Rectal smooth muscle tissue (tissue), 1 donor: ENCODE results near the gene ANGPT4.
"Not testable (repeated sequence)": the region's sequence is repeated elsewhere in the genome, so short reads cannot be mapped to it uniquely, and the experiment has no call there.

Source experiments
- H3K27ac ChIP-seq: one replicate; pipeline ENCODE4 v1.7.0; 2013; ENCODE audit warnings: low read depth, low read length, inconsistent platforms
- H3K27me3 ChIP-seq: one replicate; pipeline ENCODE4 v1.7.0; 2013; ENCODE audit warnings: low read length; ENCODE audit not compliant: control insufficient read depth, insufficient read depth
- H3K36me3 ChIP-seq: one replicate; pipeline ENCODE4 v1.7.0; 2013; ENCODE audit warnings: low read length; ENCODE audit not compliant: control insufficient read depth, insufficient read depth
- H3K4me1 ChIP-seq: one replicate; pipeline ENCODE4 v1.7.0; 2013; ENCODE audit warnings: low read length; ENCODE audit not compliant: control insufficient read depth, insufficient read depth
- H3K4me3 ChIP-seq: one replicate; pipeline ENCODE4 v1.7.0; 2013; ENCODE audit warnings: low read length
- H3K9ac ChIP-seq: one replicate; pipeline ENCODE4 v1.7.0; 2013; ENCODE audit warnings: low read length

The ANGPT4 gene

DNA sequence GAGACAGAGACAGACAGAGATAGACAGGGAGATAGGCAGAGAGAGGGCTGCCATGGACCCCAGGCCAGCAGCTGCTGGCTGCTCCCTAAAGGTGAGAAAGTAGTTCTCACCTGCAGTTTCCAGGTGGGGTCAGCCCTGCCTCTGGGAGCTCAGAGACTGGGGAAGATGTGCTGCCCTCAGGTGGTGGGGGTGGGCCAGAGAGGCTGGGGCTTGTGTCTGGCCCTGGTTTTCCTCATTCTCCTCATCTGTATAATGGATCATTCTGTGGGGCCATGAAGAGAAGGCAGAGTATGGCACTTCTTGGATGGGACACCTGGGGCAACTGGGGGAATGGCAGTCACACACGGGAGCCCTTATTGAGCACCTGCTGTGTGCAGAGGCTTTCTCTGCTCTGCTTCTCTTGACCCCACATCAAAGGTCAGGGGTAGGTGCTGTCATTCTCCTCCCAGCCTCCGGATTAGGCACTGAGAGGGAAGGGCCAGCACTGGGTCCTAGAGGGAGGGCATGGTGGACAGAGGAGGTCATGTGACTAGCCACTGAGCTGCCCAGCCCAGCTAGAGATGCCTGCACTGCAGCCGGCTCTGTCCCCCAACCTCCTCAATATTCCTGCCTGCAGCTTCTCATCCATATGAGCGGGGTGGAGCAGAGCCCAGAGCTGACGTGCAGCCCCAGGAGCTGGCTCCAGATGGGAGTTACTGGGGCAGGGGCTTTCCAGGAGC lies 4.1 kb downstream of the ANGPT4 start:
- H3K4me3 ChIP-seq: no peak overlapping the region
- no peak overlapping the region for H3K9ac ChIP-seq
- H3K27me3 ChIP-seq: no peaks in the 10 kb centered on the region
- no peaks in the 10 kb centered on the region for H3K4me1 ChIP-seq
- H3K27ac ChIP-seq: no peak overlapping the region
- H3K36me3 ChIP-seq: no peaks in the 10 kb centered on the region

DNA sequence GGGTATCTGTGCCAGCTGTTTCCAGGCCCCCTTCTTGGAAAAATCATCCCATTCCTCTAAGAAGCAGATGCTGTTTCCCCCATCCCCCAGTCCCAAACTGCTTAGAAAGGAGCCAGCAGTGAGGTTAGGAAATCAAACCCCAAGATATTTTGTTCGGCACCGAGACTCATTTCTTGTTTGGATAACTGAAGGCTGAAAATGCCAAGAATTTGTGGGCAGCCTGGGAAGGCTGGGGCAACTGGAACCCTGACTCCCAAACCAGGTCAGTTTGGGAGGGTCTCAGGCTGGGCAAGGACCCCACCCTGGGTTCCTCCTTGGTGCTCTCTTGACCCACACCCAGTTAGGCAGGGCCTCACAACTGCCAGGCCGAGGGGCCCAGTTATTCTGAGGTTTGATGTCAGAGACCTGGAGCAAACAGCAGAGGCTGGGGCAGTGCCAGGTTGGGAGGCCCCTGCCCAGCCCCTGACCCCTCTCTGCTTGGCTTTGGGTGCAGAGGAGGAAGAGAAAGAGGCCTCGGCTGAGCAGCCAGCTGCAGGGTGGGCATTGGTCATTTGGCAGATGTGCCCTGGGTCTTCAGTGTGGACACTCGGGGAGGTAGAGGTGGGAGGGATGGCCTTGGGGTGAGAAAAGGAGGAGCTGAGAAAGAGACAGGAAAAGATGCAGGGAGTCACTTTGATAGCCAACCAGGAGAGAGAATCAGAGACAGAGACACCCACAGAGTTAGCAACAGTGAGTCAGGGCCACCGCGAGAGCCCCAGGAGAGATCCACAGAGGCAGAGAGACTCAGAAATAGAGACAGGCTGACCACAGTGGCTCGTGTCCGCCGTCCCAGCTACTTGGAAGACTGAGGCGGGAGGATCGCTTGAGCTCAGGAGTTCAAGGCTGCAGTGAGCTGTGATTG lies 5.0 kb downstream of the ANGPT4 start:
- Histone ChIP-seq H3K27ac (no peak overlapping the region), H3K4me3 (no peak overlapping the region)

DNA sequence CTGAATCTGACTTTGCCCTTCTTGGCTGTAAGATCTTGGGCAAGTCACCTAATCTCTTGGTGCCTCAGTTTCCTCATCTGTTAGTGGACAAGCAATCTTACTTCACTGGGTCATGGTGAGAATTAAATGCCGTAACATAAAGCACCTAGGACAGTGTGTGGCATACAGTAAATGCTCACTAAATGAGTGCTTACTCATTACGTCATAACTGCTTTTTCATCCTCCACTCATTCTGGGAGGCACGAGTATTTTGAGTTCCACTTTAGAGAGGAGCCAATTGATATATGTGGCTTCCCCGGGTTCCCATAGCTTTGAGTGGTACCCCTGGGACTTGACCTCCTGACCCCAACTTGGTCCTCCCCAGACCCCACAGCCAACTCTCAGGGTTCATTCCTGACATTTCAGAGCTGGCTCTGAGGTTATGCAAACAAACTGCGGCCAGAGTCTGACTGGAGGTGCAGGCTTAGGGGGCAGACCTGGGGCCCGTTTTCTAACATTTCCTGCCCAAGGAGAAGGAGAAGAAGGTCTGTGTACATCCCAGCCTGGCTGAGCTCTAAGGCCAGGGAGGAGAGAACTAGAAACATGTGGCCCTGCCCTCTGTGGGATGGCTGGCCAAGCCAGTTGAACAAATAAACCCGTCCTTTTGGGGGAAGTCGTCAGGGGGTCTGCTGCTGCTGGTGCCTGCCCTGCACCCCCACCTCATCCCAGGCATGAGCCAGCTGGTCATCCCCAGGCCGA lies 5.8 kb downstream of the ANGPT4 start:
- Histone ChIP-seq H3K4me3 (no peak overlapping the region), H3K27me3 (no peaks in the 10 kb centered on the region), H3K4me1 (no peaks in the 10 kb centered on the region), H3K9ac (no peak overlapping the region), H3K36me3 (no peaks in the 10 kb centered on the region), H3K27ac (no peak overlapping the region)

More for the DNA sequence above, 5.0 kb downstream of the ANGPT4 start:
- Histone ChIP-seq H3K4me1 (no peaks in the 10 kb centered on the region), H3K27me3 (no peaks in the 10 kb centered on the region), H3K9ac (no peak overlapping the region), H3K36me3 (no peaks in the 10 kb centered on the region)

DNA sequence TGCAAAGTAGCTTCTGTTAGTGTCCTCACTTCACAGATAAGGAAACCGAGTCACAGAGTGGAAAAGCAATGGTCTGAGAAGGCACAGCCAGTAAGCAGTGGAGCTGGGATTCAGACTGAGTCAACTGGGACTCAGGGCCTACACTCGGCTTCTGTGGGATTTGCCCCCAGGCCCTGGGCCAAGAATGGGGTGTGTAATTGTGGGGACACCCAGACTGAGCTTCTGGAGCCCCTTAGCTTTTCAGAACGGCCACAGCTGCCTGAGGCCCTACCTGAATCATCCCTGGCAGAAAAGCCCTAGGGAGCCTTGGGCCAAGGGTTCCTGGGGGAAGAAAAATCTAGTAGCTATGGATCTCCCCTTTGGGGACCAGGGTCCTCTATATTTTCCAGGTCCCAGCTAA lies 6.5 kb downstream of the ANGPT4 start:
- H3K27me3 ChIP-seq: no peaks in the 10 kb centered on the region
- H3K9ac ChIP-seq: no peak overlapping the region
- H3K4me1 ChIP-seq: no peaks in the 10 kb centered on the region
- no peaks in the 10 kb centered on the region for H3K36me3 ChIP-seq
- no peak overlapping the region for H3K4me3 ChIP-seq
- no peak overlapping the region for H3K27ac ChIP-seq

DNA sequence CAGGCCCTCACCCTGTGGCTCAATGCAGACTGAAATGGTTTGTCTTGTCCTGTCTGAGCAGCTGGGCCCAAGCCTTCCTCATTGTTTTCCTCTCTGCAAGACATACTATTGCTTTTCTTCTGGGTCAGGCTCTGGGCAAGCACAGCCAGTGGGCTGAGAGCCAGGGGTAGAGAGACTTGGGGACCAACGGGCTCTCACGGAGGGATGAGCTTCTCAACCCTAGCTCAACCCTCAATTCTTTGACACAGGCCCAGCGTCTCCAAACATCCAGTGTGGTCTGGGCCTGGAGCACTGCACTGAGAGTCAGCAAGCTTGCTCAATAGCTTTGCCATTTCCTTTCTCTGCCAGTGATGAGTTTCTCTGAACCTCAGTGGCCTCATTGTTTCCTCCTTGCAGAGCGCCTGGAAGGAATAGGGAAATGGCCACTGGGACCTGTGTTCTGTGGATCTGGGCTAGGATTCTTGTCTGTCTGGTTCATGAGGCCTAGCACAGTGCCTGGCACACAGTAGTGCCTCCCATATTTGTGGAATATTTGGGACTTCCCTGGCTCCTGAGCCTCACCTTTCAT lies 9.3 kb downstream of the ANGPT4 start:
- H3K4me3 ChIP-seq: no peak overlapping the region
- H3K9ac ChIP-seq: no peak overlapping the region
- no peaks in the 10 kb centered on the region for H3K27me3 ChIP-seq
- no peaks in the 10 kb centered on the region for H3K36me3 ChIP-seq
- no peak overlapping the region for H3K27ac ChIP-seq
- H3K4me1 ChIP-seq: no peaks in the 10 kb centered on the region

DNA sequence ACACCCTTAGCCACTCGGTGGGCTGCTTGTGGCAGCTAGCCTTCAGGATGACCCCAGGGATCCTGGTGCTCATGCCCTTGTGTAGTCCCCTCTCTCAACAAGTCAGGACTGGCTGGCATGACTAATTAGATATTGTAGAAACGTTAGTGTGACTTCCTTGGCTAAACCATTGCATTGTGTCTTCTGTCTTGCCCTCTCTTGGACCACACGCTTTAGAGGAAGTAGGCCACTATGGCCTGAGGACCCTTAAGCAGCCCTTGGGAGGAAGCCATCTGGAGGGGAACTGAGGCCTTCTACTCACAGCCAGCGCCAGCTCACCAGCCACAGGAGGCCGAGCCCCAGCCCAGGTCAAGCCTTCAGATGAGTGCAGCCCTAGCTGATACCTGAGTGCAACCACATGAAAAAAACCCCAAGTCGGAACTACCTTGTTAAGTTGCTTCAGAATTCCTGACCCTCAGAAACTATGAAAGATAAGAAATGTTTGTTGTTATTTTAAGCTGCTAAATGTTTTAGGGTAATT lies 10.1 kb downstream of the ANGPT4 start:
- Histone ChIP-seq H3K9ac (no peak overlapping the region), H3K27me3 (no peaks in the 10 kb centered on the region)

DNA sequence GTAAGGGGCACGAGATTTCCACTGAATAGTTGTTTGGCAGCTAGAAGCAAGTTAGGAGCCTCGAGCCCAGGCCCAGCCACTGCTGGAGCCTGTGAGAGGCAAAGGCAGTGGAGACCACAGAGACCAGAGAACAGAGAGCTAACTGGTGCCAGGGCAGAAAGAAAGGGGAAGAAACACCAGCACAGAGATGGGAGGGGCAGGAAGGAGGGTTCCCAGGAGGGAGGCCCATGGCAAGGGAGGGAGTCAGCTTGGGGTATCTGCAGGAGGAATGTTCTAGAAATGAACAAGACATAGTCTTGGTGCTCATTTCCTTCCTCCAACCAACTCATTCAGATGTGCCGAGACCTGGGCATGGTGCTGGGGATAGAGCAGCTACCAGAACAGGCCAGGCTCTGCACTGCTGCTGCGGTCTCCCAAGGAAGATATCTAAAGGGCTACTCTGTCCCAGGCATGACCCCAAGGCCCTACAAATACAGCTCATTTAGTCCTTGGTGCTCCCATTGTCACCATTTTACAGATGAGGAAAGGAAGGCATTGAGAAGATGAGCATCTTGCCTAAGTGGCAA lies 10.7 kb downstream of the ANGPT4 start:
- H3K27ac ChIP-seq: no peak overlapping the region

More for the DNA sequence above, 10.1 kb downstream of the ANGPT4 start:
- H3K27ac ChIP-seq: no peak overlapping the region
- no peaks in the 10 kb centered on the region for H3K36me3 ChIP-seq
- H3K4me3 ChIP-seq: no peak overlapping the region
- H3K4me1 ChIP-seq: no peaks in the 10 kb centered on the region

DNA sequence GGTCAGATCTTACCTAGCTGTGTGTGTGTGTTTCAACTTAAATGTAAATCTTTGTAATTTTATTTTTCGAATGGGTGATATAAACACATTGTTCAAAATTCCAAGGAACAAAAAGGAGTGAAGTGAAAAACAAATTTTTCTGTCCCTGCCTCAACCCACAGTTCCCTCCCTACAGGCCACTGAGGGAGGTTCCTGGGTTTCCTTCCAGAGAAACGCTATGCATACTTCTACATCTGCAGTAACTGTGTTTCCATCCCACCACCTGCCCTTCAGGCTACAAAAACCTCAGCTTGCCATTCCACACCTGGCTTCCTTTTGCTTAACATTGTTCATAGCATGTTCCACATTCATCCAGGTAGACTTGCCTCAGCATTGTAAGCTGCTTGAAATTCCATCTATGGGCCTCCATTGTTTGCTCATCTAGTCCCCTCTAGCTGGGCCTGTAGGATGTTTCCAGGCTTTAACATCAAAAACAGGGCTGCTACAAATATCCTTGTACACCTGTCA lies 12.0 kb downstream of the ANGPT4 start:
- no peaks in the 10 kb centered on the region for H3K4me1 ChIP-seq
- no peaks in the 10 kb centered on the region for H3K27me3 ChIP-seq
- H3K27ac ChIP-seq: no peak overlapping the region
- H3K36me3 ChIP-seq: no peaks in the 10 kb centered on the region
- no peak overlapping the region for H3K9ac ChIP-seq
- H3K4me3 ChIP-seq: no peak overlapping the region

More for the DNA sequence above, 10.7 kb downstream of the ANGPT4 start:
- Histone ChIP-seq H3K36me3 (no peaks in the 10 kb centered on the region), H3K27me3 (no peaks in the 10 kb centered on the region), H3K4me3 (no peak overlapping the region), H3K4me1 (no peaks in the 10 kb centered on the region), H3K9ac (no peak overlapping the region)

DNA sequence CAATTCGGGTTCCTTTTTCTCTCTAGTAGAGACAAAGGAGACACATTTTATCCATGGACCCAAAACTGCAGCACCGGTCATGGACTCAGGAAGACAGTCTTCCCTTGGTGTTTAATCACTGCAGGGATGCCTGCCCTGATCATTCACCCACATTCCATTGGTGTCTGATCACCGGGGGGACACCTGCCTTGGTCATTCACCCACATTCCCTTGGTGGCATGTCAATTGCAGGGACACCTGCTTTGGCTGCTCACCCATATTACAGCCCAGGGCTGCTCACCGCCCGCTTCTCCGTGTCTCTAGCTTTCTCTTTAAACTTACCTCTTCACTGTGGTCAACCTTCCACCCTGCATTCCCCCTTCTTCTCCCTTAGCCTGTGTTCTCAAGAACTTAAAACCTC lies 18.7 kb downstream of the ANGPT4 start:
- not testable (repeated sequence) for H3K36me3 ChIP-seq, H3K4me3 ChIP-seq, H3K27me3 ChIP-seq, H3K27ac ChIP-seq, H3K4me1 ChIP-seq, H3K9ac ChIP-seq

DNA sequence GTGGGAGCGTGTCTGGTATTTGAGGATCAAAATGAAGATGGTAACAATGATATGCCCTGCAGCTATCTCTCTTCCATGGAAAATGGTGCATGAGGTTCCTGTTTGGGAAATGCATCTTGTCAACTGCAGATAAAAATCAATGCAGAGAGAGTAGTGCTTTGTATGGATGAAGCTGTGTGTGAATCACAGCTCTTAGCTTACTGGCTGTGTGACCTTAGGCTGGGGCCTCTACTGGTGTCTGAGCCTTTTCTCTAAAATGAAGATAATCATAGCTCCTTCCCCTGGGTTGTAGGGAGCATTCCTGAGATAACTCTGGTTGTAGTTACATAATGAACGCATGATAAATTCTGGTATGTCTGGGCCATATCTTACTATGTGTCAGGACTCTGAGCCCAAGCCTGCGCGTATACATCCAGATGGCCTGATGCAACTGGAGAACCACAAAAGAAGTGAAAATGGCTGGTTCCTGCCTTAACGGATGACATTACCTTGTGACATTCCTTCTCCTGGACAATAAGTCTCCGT lies 19.6 kb downstream of the ANGPT4 start:
- Histone ChIP-seq H3K27ac (no peak overlapping the region), H3K9ac (no peak overlapping the region), H3K4me3 (no peak overlapping the region), H3K27me3 (no peaks in the 10 kb centered on the region), H3K36me3 (no peaks in the 10 kb centered on the region), H3K4me1 (no peaks in the 10 kb centered on the region)

DNA sequence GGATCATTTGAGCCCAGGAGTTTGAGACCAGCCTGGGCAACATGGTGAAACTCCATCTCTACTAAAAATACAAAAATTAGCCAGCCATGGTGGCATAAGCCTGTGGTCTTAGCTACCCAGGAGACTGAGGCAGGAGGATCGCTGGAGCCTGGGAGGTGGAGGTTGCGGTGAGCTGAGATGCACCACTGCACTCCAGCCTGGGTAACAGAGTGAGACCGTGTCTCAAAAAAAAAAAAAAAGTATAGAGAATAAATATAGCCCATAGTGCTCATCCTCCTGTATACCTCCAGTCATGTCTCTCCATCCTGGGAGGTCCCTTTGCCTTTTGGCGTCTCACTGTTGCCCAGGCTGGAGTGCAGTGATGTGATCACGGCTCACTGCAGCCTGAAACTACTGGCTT lies 23.8 kb downstream of the ANGPT4 start:
- H3K36me3 ChIP-seq: not testable (repeated sequence)

More for the DNA sequence above, 23.8 kb downstream of the ANGPT4 start:
- H3K27me3 ChIP-seq, H3K4me1 ChIP-seq, H3K9ac ChIP-seq, H3K4me3 ChIP-seq, H3K27ac ChIP-seq: not testable (repeated sequence)
